Astrocyte of the cerebellum (primary cell): Measurements from ENCODE around the gene PMP22.

Experiments
- DNase-seq: peaks from one replicate; pipeline ENCODE4 v3.0.0-alpha.2; 2011; ENCODE audit warnings: low read depth
- H3K4me3 ChIP-seq: 2 replicates; pipeline ENCODE4 v1.5.1; 2011; ENCODE audit warnings: mild to moderate bottlenecking, low read depth, low read length, moderate library complexity
- in situ Hi-C: cut with HindIII; loops from 2 replicates; pipeline ENCODE4 v1.10.0; 2017; ENCODE audit warnings: low sequenced_read_pairs
- TF ChIP-seq, protein P1 (sequence below): IDR thresholded peaks from 2 replicates; pipeline ENCODE4 v1.5.1; 2012; ENCODE audit warnings: low read length, low read depth, moderate library complexity, mild to moderate bottlenecking; ENCODE audit errors: missing control alignments

The PMP22 gene

DNA sequence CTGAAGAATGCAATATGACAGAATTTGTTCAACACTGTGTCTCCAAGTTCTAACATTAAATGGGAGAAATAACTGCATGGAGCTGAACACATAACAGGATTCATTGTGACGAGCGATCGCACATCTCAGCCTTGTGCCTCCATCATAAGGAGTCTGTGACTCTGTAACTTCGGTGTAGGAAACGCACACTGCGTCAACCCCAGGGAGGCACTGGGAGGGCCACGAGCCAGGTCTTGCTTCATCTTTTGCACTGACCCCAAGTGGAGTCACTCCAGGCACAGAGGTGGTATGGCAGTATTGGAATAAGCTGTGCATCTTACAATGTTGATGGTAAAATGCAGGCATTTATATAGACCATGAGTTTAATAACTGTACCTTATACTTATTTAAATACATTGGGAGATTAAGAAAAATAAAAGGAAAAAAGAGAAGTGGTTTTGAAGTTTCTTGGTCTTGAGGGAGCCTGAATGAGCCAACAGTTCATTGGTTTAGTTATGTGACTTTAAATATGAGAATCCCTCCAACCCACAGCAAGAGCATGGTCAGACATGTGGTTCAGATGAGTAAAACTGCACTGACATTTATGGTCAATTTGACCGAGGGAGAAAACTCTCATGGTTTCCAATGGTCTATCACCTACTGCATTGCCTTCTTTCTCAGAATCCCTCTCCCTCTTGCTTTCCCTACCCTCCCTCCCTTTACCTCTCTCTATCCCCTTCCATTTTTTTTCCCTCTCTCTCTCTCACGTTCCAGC is 5.7 kb upstream of the PMP22 start:
- in situ Hi-C loops = loop anchor here (25.0 kb wide), 1 partner anchor 216 kb away; no protein-coding TSS in a partner anchor
- no peak overlapping the region for H3K4me3 ChIP-seq
- TF ChIP-seq, protein P1, sequence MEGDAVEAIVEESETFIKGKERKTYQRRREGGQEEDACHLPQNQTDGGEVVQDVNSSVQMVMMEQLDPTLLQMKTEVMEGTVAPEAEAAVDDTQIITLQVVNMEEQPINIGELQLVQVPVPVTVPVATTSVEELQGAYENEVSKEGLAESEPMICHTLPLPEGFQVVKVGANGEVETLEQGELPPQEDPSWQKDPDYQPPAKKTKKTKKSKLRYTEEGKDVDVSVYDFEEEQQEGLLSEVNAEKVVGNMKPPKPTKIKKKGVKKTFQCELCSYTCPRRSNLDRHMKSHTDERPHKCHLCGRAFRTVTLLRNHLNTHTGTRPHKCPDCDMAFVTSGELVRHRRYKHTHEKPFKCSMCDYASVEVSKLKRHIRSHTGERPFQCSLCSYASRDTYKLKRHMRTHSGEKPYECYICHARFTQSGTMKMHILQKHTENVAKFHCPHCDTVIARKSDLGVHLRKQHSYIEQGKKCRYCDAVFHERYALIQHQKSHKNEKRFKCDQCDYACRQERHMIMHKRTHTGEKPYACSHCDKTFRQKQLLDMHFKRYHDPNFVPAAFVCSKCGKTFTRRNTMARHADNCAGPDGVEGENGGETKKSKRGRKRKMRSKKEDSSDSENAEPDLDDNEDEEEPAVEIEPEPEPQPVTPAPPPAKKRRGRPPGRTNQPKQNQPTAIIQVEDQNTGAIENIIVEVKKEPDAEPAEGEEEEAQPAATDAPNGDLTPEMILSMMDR = no peak
- no peak for DNase-seq

DNA sequence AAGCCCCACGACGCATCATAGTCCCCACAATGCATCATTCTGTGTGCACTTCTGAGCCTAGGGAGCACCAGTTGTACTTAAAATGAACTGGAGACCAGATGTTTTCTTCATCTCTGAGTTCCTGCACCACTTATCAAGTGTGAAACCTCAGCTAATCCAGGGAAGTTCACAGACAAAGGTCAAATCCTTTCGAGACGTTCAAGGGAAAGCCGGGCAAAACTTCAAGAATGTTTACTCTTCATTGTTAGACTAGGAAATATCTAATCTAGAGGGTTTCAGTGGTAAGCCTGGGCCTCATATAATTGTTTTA is 4.6 kb upstream of the PMP22 start:
- no peak for DNase-seq
- no peak overlapping the region for H3K4me3 ChIP-seq
- in situ Hi-C loops = loop anchor here (25.0 kb wide), 1 partner anchor 218 kb away; no protein-coding TSS in a partner anchor
- TF ChIP-seq, protein P1 = no peak

DNA sequence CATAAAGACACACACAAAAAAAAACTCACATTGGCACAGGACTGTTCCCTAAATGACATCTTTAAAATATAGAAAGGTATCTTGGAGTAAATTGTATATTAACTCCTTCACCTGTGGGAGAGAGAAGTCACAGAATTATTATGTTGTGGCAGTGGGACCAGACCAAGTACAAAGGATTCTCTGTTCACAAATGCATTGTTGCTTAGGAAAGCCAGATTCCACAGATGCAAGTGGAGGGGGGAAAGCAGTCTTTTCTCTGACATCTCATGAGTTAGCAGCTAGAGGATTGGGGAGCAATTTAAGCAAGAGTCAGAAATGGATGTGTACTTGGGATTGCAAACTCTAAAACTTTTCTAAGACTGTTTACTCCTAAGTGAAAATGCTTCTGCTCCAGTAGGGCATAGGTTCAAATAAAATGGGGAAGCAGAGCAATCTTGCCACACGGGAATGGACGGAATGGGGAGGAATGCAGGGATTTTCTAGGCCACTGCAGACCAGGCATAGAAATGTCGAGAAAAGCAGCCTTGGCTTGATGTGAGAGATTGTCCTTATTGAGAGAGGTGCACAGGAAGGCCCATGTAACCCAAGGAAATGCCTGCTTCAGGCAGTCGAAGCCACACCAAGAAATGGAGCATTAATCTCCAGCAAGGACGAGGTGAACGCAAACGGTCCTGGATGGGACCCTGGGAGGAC is 4.1 kb upstream of the PMP22 start:
- TF ChIP-seq, protein P1 = no peak
- in situ Hi-C loops = loop anchor here (25.0 kb wide), 1 partner anchor 218 kb away; no protein-coding TSS in a partner anchor
- H3K4me3 ChIP-seq = no peak overlapping the region
- DNase-seq = no peak

DNA sequence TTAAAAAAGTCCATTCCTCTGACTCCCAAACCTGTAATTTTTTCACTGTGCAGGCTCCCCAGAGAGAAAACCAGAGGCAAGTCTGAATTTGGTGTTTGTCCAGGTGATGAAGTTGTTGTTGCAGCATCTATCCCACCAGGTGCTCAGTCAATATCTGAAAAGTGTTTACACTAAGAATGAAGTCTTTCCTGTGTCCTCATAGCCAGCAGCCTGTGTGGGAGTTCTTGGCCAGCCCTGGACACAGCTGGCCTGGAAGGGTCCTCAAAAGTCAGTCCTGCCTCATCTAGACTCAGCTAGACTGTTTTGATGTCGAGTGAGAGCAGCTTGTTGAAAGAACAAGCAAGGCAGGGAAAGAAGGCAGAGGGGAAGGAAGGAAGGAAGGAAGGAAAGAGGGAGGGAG is 3.3 kb upstream of the PMP22 start:
- TF ChIP-seq, protein P1 = no peak
- in situ Hi-C loops = loop anchor here (25.0 kb wide), 1 partner anchor 219 kb away; no protein-coding TSS in a partner anchor
- H3K4me3 ChIP-seq = no peak overlapping the region
- no peak for DNase-seq

DNA sequence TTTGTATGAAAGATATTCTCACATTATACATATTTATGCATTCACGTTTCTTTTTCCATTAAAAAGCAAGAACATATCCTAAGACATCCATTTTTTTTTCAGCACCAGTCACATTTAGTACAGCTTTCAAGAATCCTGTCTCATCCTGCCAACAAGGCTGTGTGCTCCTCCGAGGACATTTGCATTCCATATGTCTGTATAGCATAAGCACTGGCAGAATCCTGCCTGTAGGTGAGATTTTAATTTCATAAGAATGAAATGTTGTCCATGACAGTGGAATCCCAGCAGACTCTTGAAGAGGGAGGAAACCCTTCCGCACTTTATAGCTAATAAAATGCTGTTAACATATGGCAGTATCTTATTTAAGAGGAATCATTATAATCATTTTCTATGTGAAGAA is 2.9 kb upstream of the PMP22 start:
- no peak for DNase-seq
- TF ChIP-seq, protein P1 = no peak
- in situ Hi-C loops = loop anchor here (25.0 kb wide), 1 partner anchor 219 kb away; no protein-coding TSS in a partner anchor
- no peak overlapping the region for H3K4me3 ChIP-seq

DNA sequence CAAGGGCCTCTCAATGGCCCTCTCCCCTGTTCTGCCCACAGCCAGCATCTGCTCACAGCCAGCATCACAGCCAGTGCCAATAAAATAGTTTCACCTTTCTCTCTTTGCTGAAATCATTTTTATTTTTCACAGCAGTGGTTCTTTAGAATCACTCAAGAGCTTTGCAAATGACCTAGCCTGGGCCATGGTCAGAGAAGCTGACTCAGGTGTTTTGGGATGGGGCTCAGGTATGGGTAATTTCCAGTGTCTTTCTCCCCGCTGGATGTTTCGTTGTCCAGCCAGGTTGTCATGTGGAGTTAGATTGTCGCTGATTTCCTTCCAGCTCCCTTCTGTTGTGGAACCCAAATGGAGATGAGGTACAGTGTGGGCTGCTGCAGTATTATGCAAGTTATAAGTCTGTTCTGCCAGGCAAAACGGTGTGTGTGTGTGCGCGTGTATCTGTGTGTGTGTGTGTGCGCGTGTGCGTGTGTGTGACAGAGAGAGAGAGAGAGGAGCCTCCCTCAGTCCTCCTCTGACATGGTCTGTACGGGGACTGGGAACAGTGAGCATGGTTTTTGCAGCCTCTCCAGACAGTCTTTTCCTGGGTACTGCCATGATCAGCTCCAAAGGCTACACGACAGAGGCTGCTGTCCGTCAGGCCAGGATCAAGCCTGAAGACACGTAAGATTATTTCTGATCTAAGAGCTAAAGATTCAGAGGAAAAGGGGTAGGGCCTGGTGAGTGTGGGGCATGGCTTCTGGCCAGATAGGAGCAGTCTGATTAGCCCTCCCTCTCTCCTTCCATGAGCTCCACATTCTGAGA is 1.4 kb upstream of the PMP22 start:
- TF ChIP-seq, protein P1 = no peak
- no peak for DNase-seq
- in situ Hi-C loops = loop anchor here (25.0 kb wide), 1 partner anchor 221 kb away; no protein-coding TSS in a partner anchor
- H3K4me3 ChIP-seq = no peak overlapping the region
